ENCODE measurements around the gene MB21D2. TPM values are rescaled to one million over a fixed set of nuclear protein-coding genes. Genes with fewer than 3 reads are reported as not detected.

MB21D2 gene
- total RNA-seq, 1 donor, result 25.0 TPM

DNA sequence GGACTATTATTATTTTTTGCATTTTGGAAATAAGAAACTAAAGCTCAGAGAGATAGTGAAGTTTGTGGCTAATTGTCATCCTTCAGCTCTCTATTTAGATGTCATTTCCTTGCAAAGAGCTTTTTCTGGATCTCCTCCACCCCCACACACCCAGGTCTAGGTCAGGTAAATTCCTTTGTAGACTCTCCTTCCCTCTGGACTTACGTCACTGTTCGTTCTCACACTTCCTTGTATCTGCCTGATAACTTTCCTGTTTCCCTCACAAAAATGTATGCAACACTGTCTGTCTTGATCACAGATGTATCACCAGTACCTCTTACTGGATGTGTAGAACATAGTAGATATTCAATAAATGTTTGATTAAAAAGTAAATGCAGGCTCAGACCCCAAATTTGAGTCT lies 6.1 kb upstream of the MB21D2 start:
- H3K4me3 ChIP-seq (ENCODE audit: low read depth, low read length), result no peak overlapping the region
- DNase-seq (ENCODE audit: low read depth), result no peak
- TF ChIP-seq, protein P1, sequence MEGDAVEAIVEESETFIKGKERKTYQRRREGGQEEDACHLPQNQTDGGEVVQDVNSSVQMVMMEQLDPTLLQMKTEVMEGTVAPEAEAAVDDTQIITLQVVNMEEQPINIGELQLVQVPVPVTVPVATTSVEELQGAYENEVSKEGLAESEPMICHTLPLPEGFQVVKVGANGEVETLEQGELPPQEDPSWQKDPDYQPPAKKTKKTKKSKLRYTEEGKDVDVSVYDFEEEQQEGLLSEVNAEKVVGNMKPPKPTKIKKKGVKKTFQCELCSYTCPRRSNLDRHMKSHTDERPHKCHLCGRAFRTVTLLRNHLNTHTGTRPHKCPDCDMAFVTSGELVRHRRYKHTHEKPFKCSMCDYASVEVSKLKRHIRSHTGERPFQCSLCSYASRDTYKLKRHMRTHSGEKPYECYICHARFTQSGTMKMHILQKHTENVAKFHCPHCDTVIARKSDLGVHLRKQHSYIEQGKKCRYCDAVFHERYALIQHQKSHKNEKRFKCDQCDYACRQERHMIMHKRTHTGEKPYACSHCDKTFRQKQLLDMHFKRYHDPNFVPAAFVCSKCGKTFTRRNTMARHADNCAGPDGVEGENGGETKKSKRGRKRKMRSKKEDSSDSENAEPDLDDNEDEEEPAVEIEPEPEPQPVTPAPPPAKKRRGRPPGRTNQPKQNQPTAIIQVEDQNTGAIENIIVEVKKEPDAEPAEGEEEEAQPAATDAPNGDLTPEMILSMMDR (IDR thresholded peaks at IDR 0.05; ENCODE audit: insufficient read depth, low read depth, low read length), result no peak

DNA sequence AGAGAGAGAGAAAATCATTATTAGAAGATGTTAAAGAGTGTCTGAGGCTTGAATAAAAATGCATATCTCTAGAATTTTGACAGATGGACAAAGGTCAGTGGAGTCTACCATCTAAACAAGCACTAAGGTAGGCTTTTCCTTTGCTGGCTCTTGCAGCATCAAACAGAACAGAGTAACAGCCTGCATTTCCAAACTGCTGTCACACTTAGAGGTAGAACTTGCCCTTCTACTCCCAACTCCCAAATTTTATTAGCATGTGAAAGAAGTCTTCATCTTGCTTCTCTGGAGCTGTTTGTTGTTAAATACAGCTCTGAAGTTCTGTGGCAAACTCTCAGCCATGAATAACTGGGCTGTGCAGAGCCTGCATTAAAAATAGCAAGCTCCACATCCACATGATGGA lies 4.1 kb upstream of the MB21D2 start:
- no peak for DNase-seq (ENCODE audit: low read depth)
- TF ChIP-seq, protein P1 (IDR thresholded peaks at IDR 0.05; ENCODE audit: insufficient read depth, low read depth, low read length), result no peak
- H3K4me3 ChIP-seq (ENCODE audit: low read depth, low read length), result no peak overlapping the region

DNA sequence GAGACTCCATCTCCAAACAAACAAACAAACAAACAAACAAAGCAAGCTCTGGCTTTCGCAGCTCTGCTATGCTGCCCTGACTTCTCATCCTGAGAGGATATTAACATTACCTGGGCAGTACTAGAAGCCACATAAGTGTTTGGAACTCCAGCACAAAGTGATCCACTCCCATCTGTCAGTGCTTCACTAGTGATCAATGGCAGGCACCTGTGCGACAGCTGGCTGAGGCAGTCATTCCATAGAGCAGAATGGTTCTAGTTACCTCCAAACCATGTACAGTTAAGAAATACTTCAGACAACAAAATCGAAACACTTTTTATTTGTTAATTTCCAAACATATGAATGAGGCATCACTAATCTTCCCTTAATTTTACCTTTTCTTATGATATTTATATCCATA lies 2.8 kb upstream of the MB21D2 start:
- TF ChIP-seq, protein P1 (IDR thresholded peaks at IDR 0.05; ENCODE audit: insufficient read depth, low read depth, low read length), result no peak
- DNase-seq (ENCODE audit: low read depth), result no peak
- no peak overlapping the region for H3K4me3 ChIP-seq (ENCODE audit: low read depth, low read length)

DNA sequence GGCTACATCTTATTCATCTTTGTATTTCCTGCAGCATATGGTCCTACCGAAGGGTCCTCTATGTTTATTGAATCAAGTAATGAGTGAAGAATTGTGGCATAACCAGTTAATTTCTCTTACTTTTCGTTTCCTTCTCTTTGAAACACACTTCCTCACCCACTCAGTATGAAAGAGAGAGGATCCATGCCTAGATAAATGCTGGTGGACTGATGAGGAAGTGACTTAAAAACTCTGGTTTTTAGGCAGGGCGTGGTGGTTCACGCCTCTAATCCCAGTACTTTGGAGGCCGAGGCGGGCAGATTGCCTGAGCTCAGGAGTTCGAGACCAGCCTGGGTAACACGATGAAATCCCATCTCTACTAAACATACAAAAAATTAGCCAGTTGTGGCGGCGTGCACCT lies 2.2 kb upstream of the MB21D2 start:
- DNase-seq (ENCODE audit: low read depth), result no peak
- TF ChIP-seq, protein P1 (IDR thresholded peaks at IDR 0.05; ENCODE audit: insufficient read depth, low read depth, low read length), result no peak
- no peak overlapping the region for H3K4me3 ChIP-seq (ENCODE audit: low read depth, low read length)

DNA sequence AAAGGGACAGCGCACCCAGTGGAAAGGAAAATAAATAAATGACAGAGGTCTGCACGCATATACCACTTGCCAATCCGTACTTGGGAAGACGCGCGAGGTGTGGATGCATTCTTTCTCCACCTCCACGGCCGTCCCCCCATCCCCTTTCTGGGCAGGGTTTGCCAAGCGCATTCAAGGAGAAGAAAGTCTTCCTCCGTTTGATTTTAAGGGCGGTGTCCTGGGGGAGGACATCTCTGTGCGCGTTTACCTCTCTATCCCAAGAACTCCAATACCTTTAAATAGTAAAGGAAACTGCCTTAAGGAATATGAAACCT lies 576 bp upstream of the MB21D2 start:
- DNase-seq (ENCODE audit: low read depth), result no peak
- TF ChIP-seq, protein P1 (IDR thresholded peaks at IDR 0.05; ENCODE audit: insufficient read depth, low read depth, low read length), result no peak
- peak overlapping the region; percentile 93 for H3K4me3 ChIP-seq (ENCODE audit: low read depth, low read length)

DNA sequence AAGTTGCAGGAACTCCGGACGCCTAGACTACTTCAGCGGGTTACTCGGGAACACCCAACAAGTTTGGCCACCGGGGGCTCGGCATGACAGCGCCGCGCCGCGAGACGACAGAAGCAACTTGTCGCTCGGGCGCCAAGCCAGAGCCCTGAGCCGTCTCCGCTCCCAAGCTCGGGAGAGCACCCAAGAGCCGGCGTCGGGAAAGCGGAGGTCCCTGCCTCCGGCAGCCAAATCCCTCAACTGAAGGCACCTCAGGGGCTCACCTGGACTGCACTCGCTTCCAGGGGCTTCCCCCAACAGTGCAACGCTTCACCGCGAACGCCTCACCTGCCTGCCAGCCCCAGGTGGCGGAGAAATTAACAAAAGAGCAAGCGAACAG lies 640 bp downstream of the MB21D2 start:
- TF ChIP-seq, protein P1 (IDR thresholded peaks at IDR 0.05; ENCODE audit: insufficient read depth, low read depth, low read length), result peak; percentile 2
- peak; percentile 78 for DNase-seq (ENCODE audit: low read depth)

DNA sequence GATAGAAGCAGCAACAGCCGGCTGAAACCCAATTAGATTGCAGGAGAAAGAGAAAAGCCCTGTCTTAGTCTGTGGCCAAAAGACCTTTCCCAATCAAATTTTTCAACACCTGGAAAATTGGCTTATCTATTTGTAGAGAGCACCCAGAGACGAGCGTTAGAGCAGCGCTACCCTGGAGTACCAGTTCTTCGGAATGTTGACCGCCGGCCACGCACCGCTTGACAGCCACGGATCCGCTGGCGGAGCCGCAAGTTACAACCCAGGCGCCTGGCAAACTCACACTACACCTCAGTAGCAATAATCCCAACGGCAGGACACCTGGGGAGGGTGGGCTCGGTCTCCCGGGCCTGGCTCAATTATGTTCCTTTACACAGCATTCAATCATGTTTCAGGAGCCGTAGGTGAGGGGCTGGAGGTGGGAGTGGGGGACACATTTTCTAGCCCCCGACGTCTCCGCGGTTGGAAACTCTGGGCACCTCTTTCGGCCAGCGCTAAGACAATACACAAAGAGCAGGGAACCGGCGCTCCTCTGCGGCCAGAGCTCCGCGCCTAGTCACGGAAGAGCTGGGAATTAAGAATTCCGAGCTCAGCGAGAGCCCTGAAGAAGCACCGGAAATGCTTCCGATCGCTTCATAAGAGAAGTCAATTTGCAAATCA lies 1.2 kb downstream of the MB21D2 start:
- H3K4me3 ChIP-seq (ENCODE audit: low read depth, low read length), result peak overlapping the region; percentile 93
- DNase-seq (ENCODE audit: low read depth), result peak; percentile 42
- TF ChIP-seq, protein P1 (IDR thresholded peaks at IDR 0.05; ENCODE audit: insufficient read depth, low read depth, low read length), result no peak

More for the DNA sequence above, 640 bp downstream of the MB21D2 start:
- H3K4me3 ChIP-seq (ENCODE audit: low read depth, low read length), result peak overlapping the region; percentile 93

Measured in fibroblast of villous mesenchyme (primary cell).